Measurements from ENCODE around the gene DEDD.

DNA sequence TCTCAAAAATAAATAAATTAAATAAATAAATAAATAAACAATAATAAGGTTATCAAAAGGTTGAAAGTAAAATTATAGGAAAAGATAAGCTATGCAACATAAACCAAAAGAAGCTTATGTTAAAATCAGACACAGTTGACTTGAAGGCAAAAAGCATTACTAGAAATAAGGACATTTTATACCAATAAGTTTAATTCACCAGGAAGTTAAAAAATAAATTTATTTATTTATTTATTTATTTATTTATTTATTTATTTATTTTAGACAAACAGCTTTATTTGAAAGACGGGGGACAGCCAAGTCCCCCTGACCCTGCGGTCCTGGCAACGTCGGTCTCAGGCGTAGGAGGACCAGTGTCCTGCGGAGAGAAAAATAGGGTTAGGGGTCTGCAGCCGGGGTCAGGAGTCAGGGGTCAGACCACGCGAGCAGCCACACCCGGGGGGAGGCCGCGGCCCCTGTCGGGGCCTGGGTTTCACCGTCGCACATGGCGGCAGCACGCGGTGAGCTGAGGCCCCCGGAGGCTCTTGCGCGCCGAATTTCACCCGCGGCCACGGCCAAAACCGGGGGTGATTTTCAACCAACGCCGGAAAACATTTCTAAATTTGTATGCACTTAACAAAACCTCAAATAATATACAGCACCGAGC is 8.4 kb upstream of the DEDD start:
- TF ChIP-seq POLR2A (IDR thresholded peaks at IDR 0.05; ENCODE audit: low read depth, low read length) (no peak), MAZ (IDR thresholded peaks at IDR 0.05; ENCODE audit: borderline replicate concordance, low read depth, low read length) (no peak), MXI1 (IDR thresholded peaks at IDR 0.05; ENCODE audit: borderline replicate concordance, low read depth, low read length) (no peak), BHLHE40 (IDR thresholded peaks at IDR 0.05; ENCODE audit: low read depth, low read length) (no peak), CEBPB (IDR thresholded peaks at IDR 0.05; ENCODE audit: low read depth, low read length) (no peak), RAD21 (IDR thresholded peaks at IDR 0.05; ENCODE audit: low read length) (no peak), RFX5 (IDR thresholded peaks at IDR 0.05; ENCODE audit: low read depth, low read length) (no peak), RCOR1 (IDR thresholded peaks at IDR 0.05; ENCODE audit: insufficient replicate concordance, low read length) (no peak), NFE2L2 (IDR thresholded peaks at IDR 0.05; ENCODE audit: low read depth, low read length) (no peak), CHD1 (IDR thresholded peaks at IDR 0.05; ENCODE audit: low read depth, low read length) (no peak), FOS (IDR thresholded peaks at IDR 0.05; ENCODE audit: low read depth, low read length) (no peak)
- TF ChIP-seq, protein P1, sequence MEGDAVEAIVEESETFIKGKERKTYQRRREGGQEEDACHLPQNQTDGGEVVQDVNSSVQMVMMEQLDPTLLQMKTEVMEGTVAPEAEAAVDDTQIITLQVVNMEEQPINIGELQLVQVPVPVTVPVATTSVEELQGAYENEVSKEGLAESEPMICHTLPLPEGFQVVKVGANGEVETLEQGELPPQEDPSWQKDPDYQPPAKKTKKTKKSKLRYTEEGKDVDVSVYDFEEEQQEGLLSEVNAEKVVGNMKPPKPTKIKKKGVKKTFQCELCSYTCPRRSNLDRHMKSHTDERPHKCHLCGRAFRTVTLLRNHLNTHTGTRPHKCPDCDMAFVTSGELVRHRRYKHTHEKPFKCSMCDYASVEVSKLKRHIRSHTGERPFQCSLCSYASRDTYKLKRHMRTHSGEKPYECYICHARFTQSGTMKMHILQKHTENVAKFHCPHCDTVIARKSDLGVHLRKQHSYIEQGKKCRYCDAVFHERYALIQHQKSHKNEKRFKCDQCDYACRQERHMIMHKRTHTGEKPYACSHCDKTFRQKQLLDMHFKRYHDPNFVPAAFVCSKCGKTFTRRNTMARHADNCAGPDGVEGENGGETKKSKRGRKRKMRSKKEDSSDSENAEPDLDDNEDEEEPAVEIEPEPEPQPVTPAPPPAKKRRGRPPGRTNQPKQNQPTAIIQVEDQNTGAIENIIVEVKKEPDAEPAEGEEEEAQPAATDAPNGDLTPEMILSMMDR (conservative IDR thresholded peaks at IDR 0.05; ENCODE audit: low read depth, low read length), result no peak
- TF ChIP-seq, protein P2, sequence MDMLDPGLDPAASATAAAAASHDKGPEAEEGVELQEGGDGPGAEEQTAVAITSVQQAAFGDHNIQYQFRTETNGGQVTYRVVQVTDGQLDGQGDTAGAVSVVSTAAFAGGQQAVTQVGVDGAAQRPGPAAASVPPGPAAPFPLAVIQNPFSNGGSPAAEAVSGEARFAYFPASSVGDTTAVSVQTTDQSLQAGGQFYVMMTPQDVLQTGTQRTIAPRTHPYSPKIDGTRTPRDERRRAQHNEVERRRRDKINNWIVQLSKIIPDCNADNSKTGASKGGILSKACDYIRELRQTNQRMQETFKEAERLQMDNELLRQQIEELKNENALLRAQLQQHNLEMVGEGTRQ (IDR thresholded peaks at IDR 0.05; ENCODE audit: low read depth, low read length), result no peak
- TF ChIP-seq, protein P3, sequence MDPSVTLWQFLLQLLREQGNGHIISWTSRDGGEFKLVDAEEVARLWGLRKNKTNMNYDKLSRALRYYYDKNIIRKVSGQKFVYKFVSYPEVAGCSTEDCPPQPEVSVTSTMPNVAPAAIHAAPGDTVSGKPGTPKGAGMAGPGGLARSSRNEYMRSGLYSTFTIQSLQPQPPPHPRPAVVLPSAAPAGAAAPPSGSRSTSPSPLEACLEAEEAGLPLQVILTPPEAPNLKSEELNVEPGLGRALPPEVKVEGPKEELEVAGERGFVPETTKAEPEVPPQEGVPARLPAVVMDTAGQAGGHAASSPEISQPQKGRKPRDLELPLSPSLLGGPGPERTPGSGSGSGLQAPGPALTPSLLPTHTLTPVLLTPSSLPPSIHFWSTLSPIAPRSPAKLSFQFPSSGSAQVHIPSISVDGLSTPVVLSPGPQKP (IDR thresholded peaks at IDR 0.05; ENCODE audit: borderline replicate concordance, low read depth, low read length), result no peak
